ENCODE measurements around the gene QRSL1. TPM values are rescaled to one million over a fixed set of nuclear protein-coding genes. Genes with fewer than 3 reads are reported as not detected.

Gene QRSL1
- total and polyA plus RNA-seq, 10 of the 15 experiments (the other 5 are each of a cell fraction or from before 2014, with no cell fraction given) = 11.9 to 23.5 (median 15.5) TPM

DNA sequence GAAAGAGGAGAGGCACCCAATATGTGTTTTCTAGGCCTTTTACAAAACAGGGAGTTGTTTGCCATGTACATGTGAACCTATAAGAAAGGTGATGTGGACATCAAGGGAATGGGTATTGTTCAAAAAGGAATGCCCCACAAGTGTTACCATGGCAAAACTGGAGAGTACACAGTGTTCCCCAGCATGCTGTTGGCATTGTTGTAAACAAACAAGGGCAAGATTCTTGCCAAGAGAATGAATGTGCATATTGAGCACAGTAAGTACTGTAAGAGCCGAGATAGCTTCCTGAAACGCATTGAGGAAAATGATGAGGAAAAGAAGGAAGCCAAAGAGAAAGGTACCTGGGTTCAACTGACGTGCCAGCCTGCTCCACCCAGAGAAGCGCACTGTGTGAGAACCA, 13.1 kb downstream of the QRSL1 start:
- BruUV-seq (replicated peaks) = no TSS peak
- POLR2A ChIA-PET = no interaction called here

More for the DNA sequence above, 13.1 kb downstream of the QRSL1 start:
- in situ Hi-C loops (cut with MboI) (no loop called here), intact Hi-C loops (cut with micrococcal nuclease; ENCODE audit: unreplicated experiment) (no loop called here)
- Histone ChIP-seq H3K9me3 (replicated peaks; ENCODE audit: control insufficient read depth, insufficient read depth, low read length) (no peaks in the 10 kb centered on the region; the same call in 2 of the 3 replicates), H3K36me3 (ENCODE audit: control insufficient read depth in 2 of 2, insufficient read depth in 2 of 2, low read length in 1 of 2) (peaks cover 0 to 19% of the 10 kb centered on the region in 2 experiments; a peak in 2 of 4 replicates), H3K4me2 (ENCODE audit: control insufficient read depth, insufficient read depth) (no peak overlapping the region), H3K27ac (ENCODE audit: control insufficient read depth, insufficient read depth) (no peak overlapping the region), H3K4me3 (no peak overlapping the region), H3K9ac (ENCODE audit: control insufficient read depth, insufficient read depth, low read length) (no peak overlapping the region), H3K79me2 (ENCODE audit: control insufficient read depth, insufficient read depth, low read length) (peaks cover 19% of the 10 kb centered on the region), H4K20me1 (ENCODE audit: control insufficient read depth, insufficient read depth) (no peaks in the 10 kb centered on the region), H2AFZ (ENCODE audit: control insufficient read depth, low read depth, low read length) (no peak overlapping the region), H3K4me1 (ENCODE audit: control insufficient read depth, insufficient read depth, low read length) (peaks cover 24% of the 10 kb centered on the region), H3K27me3 (replicated peaks in 1 of 2; ENCODE audit: control insufficient read depth in 2 of 2, insufficient read depth in 2 of 2, low read length in 1 of 2) (no peaks in the 10 kb centered on the region)
- RAD21 ChIA-PET (ENCODE audit: unreplicated experiment) = no interaction called here
- CTCF ChIA-PET = interaction anchor here (1.2 kb wide), 1 partner anchor 21 kb away, joined by 3 read pairs; no protein-coding TSS in a partner anchor
- whole genome bisulfite sequencing (ENCODE audit: insufficient coverage, insufficient replicate concordance, low lambda C conversion rate, missing lambda C conversion rate) = 98% methylated on average over 4 of the region's 4 CpGs
- no peak for DNase-seq (ENCODE audit: low read depth, low spot score)
- SMC1A ChIA-PET (ENCODE audit: uncharacterized antibody, unreplicated experiment) = interaction anchor here (1.2 kb wide), 1 partner anchor 31 kb away, joined by 3 read pairs; no protein-coding TSS in a partner anchor
- TF ChIP-seq, protein P1, sequence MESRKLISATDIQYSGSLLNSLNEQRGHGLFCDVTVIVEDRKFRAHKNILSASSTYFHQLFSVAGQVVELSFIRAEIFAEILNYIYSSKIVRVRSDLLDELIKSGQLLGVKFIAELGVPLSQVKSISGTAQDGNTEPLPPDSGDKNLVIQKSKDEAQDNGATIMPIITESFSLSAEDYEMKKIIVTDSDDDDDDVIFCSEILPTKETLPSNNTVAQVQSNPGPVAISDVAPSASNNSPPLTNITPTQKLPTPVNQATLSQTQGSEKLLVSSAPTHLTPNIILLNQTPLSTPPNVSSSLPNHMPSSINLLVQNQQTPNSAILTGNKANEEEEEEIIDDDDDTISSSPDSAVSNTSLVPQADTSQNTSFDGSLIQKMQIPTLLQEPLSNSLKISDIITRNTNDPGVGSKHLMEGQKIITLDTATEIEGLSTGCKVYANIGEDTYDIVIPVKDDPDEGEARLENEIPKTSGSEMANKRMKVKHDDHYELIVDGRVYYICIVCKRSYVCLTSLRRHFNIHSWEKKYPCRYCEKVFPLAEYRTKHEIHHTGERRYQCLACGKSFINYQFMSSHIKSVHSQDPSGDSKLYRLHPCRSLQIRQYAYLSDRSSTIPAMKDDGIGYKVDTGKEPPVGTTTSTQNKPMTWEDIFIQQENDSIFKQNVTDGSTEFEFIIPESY (IDR thresholded peaks at IDR 0.05) = no peak
- TF ChIP-seq BMI1 (IDR thresholded peaks at IDR 0.05; ENCODE audit: borderline replicate concordance) = no peak
- TF ChIP-seq CREB1 (IDR thresholded peaks at IDR 0.05; ENCODE audit: low read depth) = no peak
- TF ChIP-seq BACH1 (IDR thresholded peaks at IDR 0.05; ENCODE audit: borderline replicate concordance) = no peak
- no peak for TF ChIP-seq STAT1 (conservative IDR thresholded peaks at IDR 0.05)
- no peak for TF ChIP-seq ZBED1 (IDR thresholded peaks at IDR 0.05; ENCODE audit: borderline replicate concordance)
- no peak for TF ChIP-seq ZNF24 (IDR thresholded peaks at IDR 0.05)
- no peak for TF ChIP-seq BCL11A (IDR thresholded peaks at IDR 0.05; ENCODE audit: low read depth, low read length)
- TF ChIP-seq ZSCAN29 (IDR thresholded peaks at IDR 0.05) = no peak
- no peak for TF ChIP-seq MYB (IDR thresholded peaks at IDR 0.05; ENCODE audit: borderline replicate concordance, low read depth, low read length)
- no peak for TF ChIP-seq E2F4 (IDR thresholded peaks at IDR 0.05; ENCODE audit: low read depth, low read length)
- ATAC-seq = no peak
- FAIRE-seq = no peak

Data from GM12878 (cell line).